Upper lobe of left lung (tissue), 4 donors: Measurements from ENCODE around the gene LYRM1.
"Not testable (repeated sequence)": the region's sequence is repeated elsewhere in the genome, so short reads cannot be mapped to it uniquely, and the experiment has no call there.

Experiments
- CTCF ChIP-seq, 6 experiments: fragments of 450-650 bp in 4 of 6; fragments of 200-600 bp in 2 of 6; sonication (generic) in 2 of 6; IDR thresholded peaks; one replicate each; pipeline ENCODE4 v1.5.1; 2016 to 2019; ENCODE audit warnings: antibody characterized with exemption in 6 of 6
- EP300 ChIP-seq, 4 donors: sonication (generic); formaldehyde crosslinking; IDR thresholded peaks; one replicate each; pipeline ENCODE4 v1.5.1; 2017; ENCODE audit warnings: antibody characterized with exemption in 4 of 4, control low read depth in 2 of 4
- POLR2AphosphoS5 ChIP-seq, 2 donors: sonication (generic); formaldehyde crosslinking; IDR thresholded peaks; one replicate each; pipeline ENCODE4 v1.5.1; 2017; ENCODE audit warnings: antibody characterized with exemption in 2 of 2

GRCh38 chr16:20945575-20945875 is 45.0 kb downstream of the LYRM1 start:
- not testable (repeated sequence) for TF ChIP-seq CTCF, POLR2AphosphoS5, EP300 (IDR thresholded peaks at IDR 0.05)
